Retinal pigment epithelial cell (primary cell): ENCODE measurements around the gene DNM1L.
A peak's percentile ranks its signal among the peaks of the same experiment; 100 is the strongest.

Experiments
- DNase-seq: peaks from one replicate; pipeline ENCODE4 v3.0.0-alpha.2; 2010; ENCODE audit warnings: low read depth
- H3K4me3 ChIP-seq: 2 replicates; pipeline ENCODE4 v1.5.1; 2011; ENCODE audit warnings: mild to moderate bottlenecking, low read length, control low read depth, moderate library complexity
- TF ChIP-seq, protein P1 (sequence below): conservative IDR thresholded peaks from 2 replicates; pipeline ENCODE4 v1.5.1; 2011; ENCODE audit warnings: low read depth, low read length, control low read depth, inconsistent platforms

DNM1L gene

DNA sequence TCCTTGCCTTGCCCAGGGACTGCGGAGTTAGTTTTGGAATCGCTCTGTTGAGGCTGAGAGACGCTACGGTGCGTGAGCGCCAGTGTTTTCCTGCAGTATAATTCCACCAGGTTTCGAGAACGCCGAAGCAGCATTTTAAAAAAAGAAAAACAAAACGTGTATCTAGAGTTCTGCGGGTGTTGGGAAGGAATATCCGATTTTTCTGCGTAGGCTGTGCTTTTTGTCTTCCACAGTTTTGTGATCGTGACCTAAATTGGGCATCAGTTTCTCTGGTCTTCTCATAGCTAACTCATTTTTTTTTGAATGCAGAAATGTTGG, 778 bp downstream of the DNM1L start:
- DNase-seq: no peak
- TF ChIP-seq, protein P1, sequence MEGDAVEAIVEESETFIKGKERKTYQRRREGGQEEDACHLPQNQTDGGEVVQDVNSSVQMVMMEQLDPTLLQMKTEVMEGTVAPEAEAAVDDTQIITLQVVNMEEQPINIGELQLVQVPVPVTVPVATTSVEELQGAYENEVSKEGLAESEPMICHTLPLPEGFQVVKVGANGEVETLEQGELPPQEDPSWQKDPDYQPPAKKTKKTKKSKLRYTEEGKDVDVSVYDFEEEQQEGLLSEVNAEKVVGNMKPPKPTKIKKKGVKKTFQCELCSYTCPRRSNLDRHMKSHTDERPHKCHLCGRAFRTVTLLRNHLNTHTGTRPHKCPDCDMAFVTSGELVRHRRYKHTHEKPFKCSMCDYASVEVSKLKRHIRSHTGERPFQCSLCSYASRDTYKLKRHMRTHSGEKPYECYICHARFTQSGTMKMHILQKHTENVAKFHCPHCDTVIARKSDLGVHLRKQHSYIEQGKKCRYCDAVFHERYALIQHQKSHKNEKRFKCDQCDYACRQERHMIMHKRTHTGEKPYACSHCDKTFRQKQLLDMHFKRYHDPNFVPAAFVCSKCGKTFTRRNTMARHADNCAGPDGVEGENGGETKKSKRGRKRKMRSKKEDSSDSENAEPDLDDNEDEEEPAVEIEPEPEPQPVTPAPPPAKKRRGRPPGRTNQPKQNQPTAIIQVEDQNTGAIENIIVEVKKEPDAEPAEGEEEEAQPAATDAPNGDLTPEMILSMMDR: no peak
- H3K4me3 ChIP-seq: peak overlapping the region; percentile 73

DNA sequence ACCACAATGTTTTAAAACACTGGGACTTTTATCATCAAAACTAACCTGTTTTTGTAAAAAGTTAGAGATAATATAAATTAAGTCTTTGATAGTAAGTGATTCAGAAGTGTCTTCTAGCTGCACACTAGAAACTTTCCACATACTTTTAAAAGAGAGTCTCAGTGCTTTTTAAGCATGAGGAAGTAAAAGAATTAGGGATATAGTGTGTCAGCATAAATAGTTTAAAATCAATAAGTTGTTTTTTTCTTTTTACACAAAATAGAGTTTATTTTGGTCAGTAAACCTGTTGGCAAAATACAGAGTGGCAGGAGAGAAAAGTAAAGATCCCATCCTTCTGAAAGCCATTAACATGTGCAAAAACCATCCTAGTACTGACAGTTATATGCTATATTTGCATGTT, 1.7 kb downstream of the DNM1L start:
- no peak for DNase-seq
- peak overlapping the region; percentile 73 for H3K4me3 ChIP-seq
- TF ChIP-seq, protein P1: no peak

DNA sequence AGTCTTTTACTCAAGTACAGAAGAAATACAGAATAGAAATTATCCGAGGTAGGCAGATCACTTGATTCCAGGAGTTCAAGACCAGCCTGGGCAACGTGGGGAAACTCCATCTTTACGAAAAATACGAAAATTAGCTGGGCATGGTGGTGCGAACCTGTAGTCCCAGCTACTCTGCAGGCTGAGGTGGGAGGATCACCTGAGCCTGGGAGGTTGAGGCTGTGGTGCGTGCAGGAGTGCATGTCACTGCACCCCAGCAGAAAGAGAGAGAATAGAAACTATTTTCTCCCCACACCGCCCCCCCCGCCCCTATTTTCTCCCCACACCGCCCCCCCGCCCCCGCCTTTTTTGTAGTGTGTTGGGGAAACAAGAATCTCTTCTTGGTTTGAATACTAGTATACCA, 2.2 kb downstream of the DNM1L start:
- DNase-seq: no peak
- TF ChIP-seq, protein P1: no peak
- no peak overlapping the region for H3K4me3 ChIP-seq

DNA sequence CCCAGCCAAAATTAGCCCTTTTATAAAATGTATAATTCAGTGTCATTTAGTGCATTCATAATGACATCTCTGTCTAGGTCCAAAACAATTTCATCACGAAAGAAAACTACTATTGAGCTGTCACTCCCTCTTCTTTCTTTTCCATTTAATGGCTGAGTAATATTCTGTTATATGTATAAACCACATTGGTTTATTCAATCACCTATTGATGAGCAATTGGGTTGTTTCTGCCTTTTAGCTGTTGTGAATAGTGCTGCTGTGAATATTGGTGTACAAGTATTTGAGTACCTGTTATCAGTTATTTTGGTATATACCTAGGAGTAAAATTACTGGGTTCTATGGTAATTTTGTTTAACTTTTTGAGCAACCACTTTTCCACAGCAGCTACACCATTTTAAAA, 7.2 kb downstream of the DNM1L start:
- H3K4me3 ChIP-seq: no peak overlapping the region
- no peak for DNase-seq
- TF ChIP-seq, protein P1: no peak

DNA sequence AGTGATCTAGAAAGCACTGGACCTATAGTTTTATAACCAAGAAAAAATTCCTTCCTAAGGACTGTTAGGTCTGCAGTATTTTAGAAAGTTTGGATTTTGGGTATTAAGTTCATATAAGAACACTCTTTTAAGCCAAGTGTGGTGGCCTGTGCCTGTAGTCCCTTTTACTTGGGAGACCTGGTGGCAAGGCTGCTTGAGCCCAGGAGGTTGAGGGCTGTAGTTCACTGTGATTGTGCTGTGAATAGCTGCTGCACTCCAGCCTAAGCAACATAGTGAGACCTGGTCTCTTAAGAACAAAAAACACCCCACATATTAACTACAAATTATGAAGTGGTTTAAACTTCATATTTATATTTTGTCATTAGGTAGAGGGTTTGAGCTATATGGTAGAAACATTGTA, 9.7 kb downstream of the DNM1L start:
- no peak for DNase-seq
- no peak overlapping the region for H3K4me3 ChIP-seq
- TF ChIP-seq, protein P1: no peak

DNA sequence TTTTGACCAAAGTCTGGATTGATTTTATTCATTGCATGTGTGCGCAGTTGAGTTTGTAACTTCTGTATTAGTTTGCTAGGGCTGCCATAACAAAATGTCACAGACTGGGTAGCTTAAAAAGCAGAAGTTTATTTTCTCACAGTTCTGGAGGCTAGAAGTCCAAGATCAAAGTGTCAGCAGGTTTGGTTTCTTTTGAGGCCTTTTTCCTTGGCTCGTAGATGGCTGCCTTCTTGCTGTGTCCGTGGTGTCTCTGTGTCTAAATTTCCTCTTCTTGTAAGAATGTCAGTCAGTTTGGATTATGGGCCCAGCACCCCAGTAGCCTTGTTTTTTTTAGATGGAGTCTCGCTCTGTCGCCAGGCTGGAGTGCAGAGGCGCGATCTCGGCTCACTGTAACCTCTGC, 11.8 kb downstream of the DNM1L start:
- no peak overlapping the region for H3K4me3 ChIP-seq
- no peak for DNase-seq
- TF ChIP-seq, protein P1: no peak

DNA sequence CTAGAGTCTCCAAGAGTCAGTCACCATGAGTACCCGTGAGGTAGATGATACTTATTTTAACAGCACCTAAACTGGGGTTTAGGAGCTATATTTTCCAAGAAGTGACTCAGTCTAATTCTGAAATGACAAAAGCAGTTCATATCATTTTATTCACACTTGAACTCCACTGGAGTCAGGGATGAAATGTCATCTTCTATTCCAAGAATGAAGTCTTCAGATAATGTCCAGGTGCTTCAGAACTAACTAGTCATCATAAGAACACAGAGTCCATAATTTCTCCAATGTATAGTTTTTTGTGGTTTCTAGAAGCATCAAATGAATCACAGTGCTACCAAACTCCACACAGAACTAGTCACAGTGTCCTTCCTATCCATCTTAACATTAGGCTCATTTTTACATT, 13.3 kb downstream of the DNM1L start:
- DNase-seq: no peak
- TF ChIP-seq, protein P1: no peak
- no peak overlapping the region for H3K4me3 ChIP-seq
